ENCODE measurements around the gene SSC4D.

DNA sequence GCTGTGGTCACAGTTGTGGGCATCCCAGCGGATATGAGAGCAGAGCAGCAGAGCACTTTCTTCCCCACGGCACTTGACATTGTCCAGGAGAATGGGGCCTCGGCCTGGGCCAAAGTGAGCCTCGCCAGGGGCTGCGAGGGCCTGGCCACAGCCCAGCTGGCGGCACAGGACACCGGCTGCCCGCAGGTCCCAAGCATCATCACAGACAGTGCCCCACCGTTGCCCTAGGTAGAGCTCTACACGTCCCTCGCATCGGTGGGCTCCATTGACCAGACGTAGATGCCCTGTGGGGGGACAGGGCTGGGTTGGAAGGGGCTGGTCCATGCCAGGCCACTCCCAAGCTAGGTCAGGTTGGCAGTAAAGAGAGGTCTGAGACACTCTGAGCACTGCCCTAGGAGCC lies 19.4 kb downstream of the SSC4D start:
- TF ChIP-seq, protein P1, sequence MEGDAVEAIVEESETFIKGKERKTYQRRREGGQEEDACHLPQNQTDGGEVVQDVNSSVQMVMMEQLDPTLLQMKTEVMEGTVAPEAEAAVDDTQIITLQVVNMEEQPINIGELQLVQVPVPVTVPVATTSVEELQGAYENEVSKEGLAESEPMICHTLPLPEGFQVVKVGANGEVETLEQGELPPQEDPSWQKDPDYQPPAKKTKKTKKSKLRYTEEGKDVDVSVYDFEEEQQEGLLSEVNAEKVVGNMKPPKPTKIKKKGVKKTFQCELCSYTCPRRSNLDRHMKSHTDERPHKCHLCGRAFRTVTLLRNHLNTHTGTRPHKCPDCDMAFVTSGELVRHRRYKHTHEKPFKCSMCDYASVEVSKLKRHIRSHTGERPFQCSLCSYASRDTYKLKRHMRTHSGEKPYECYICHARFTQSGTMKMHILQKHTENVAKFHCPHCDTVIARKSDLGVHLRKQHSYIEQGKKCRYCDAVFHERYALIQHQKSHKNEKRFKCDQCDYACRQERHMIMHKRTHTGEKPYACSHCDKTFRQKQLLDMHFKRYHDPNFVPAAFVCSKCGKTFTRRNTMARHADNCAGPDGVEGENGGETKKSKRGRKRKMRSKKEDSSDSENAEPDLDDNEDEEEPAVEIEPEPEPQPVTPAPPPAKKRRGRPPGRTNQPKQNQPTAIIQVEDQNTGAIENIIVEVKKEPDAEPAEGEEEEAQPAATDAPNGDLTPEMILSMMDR (IDR thresholded peaks at IDR 0.05; ENCODE audit: insufficient read depth, low read length): no peak
- TF ChIP-seq POLR2AphosphoS5 (IDR thresholded peaks at IDR 0.05; ENCODE audit: low read depth) (no peak), GABPA (IDR thresholded peaks at IDR 0.05; ENCODE audit: low read depth) (no peak), SPI1 (IDR thresholded peaks at IDR 0.05; ENCODE audit: borderline replicate concordance, low read depth) (no peak)
- TF ChIP-seq, protein P2, sequence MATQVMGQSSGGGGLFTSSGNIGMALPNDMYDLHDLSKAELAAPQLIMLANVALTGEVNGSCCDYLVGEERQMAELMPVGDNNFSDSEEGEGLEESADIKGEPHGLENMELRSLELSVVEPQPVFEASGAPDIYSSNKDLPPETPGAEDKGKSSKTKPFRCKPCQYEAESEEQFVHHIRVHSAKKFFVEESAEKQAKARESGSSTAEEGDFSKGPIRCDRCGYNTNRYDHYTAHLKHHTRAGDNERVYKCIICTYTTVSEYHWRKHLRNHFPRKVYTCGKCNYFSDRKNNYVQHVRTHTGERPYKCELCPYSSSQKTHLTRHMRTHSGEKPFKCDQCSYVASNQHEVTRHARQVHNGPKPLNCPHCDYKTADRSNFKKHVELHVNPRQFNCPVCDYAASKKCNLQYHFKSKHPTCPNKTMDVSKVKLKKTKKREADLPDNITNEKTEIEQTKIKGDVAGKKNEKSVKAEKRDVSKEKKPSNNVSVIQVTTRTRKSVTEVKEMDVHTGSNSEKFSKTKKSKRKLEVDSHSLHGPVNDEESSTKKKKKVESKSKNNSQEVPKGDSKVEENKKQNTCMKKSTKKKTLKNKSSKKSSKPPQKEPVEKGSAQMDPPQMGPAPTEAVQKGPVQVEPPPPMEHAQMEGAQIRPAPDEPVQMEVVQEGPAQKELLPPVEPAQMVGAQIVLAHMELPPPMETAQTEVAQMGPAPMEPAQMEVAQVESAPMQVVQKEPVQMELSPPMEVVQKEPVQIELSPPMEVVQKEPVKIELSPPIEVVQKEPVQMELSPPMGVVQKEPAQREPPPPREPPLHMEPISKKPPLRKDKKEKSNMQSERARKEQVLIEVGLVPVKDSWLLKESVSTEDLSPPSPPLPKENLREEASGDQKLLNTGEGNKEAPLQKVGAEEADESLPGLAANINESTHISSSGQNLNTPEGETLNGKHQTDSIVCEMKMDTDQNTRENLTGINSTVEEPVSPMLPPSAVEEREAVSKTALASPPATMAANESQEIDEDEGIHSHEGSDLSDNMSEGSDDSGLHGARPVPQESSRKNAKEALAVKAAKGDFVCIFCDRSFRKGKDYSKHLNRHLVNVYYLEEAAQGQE (IDR thresholded peaks at IDR 0.05; ENCODE audit: insufficient replicate concordance, low read depth): no peak

All from HL-60 (cell line).